Gastroesophageal sphincter (tissue), 4 donors: ENCODE results near the gene RGS9. TPM values are rescaled to one million over a fixed set of nuclear protein-coding genes. Genes with fewer than 3 reads are reported as not detected.

Experiments used
- ATAC-seq: fragments of 150-250 bp; one replicate; pipeline ENCODE4 v1.9.1; 2016; ENCODE audit warnings: mild to moderate bottlenecking, moderate library complexity
- H3K27ac ChIP-seq, 4 donors: fragments of 200-600 bp; sonication (generic) in 3 of 4; 1 replicate in 3 of 4; 2 replicates in 1 of 4; pipeline ENCODE4 v1.5.1; 2016 to 2019
- H3K27me3 ChIP-seq: fragments of 200-600 bp; sonication (generic); one replicate; pipeline ENCODE4 v1.5.1; 2019
- H3K36me3 ChIP-seq, 2 donors: fragments of 200-600 bp; sonication (generic); one replicate each; pipeline ENCODE4 v1.5.1; 2019; ENCODE audit warnings: control low read depth in 1 of 2
- H3K4me1 ChIP-seq, 3 donors: fragments of 200-600 bp; sonication (generic); 1 replicate in 2 of 3; 2 replicates in 1 of 3; pipeline ENCODE4 v1.5.1; 2016 to 2019; ENCODE audit warnings: control low read depth in 2 of 3
- H3K4me3 ChIP-seq, 2 donors: fragments of 200-600 bp; sonication (generic); one replicate each; pipeline ENCODE4 v1.5.1; 2019; ENCODE audit warnings: mild to moderate bottlenecking in 1 of 2, moderate library complexity in 1 of 2
- H3K9me3 ChIP-seq, 3 donors: fragments of 200-600 bp; sonication (generic); one replicate each; pipeline ENCODE4 v1.5.1; 2017 to 2019; ENCODE audit warnings: control low read depth in 2 of 3
- EP300 ChIP-seq: sonication (generic); formaldehyde crosslinking; IDR thresholded peaks from one replicate; pipeline ENCODE4 v1.6.1; 2017; ENCODE audit warnings: antibody characterized with exemption, mild to moderate bottlenecking
- POLR2A ChIP-seq, 2 donors: fragments of 450-650 bp; IDR thresholded peaks; one replicate each; pipeline ENCODE4 v1.6.1; 2017; ENCODE audit warnings: antibody characterized with exemption in 2 of 2, mild to moderate bottlenecking in 2 of 2, moderate library complexity in 1 of 2
- POLR2AphosphoS5 ChIP-seq: sonication (generic); formaldehyde crosslinking; IDR thresholded peaks from one replicate; pipeline ENCODE4 v1.6.1; 2017; ENCODE audit warnings: antibody characterized with exemption
- WGBS, 2 donors: methylation state at CpG; one replicate each; pipeline ENCODE4 v1.1.5; 2018; ENCODE audit warnings: low coverage in 1 of 2; 5-methylcytosine and 5-hydroxymethylcytosine counted together
- total RNA-seq, 4 donors: library from RNA; depleted of rRNA; stranded (reverse); fragments of >200 nt; gene quantifications; one replicate each; pipeline ENCODE4 v1.1.0, GENCODE V29; 2016
- TF ChIP-seq, protein P1 (sequence below), 4 experiments: fragments of 200-600 bp in 2 of 4; fragments of 450-650 bp in 2 of 4; sonication (generic) in 1 of 4; IDR thresholded peaks; one replicate each; pipeline ENCODE4 v1.5.1; 2017 to 2019; ENCODE audit warnings: antibody characterized with exemption in 4 of 4, mild to moderate bottlenecking in 2 of 4, moderate library complexity in 2 of 4

The RGS9 gene
- total RNA-seq, 4 donors from 2014 or later = 17.4 to 43.9 (median 40.8) TPM

DNA sequence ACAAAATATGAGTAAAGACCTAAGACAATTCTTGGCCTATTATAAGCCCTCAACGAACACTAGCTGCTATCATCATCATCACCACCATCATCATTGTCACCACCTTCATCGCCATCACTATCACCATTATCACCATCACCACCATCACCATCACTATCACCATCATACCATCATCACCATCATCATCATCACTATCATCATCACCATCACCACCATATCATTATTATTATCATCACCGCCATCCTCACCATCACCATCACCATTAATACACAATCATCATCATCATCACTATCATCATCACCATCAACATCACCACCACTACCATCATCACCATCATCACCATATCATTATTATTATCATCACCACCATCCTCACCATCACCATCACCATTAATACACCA is 82.5 kb downstream of the RGS9 start:
- Histone ChIP-seq H3K9me3 (no peaks in the 10 kb centered on the region), H3K36me3 (no peaks in the 10 kb centered on the region), H3K27me3 (peaks cover under 1% of the 10 kb centered on the region), H3K27ac (no peak overlapping the region), H3K4me3 (no peak overlapping the region), H3K4me1 (no peaks in the 10 kb centered on the region)
- TF ChIP-seq EP300 (no peak), POLR2A (IDR thresholded peaks at IDR 0.05) (no peak), POLR2AphosphoS5 (no peak)
- TF ChIP-seq, protein P1, sequence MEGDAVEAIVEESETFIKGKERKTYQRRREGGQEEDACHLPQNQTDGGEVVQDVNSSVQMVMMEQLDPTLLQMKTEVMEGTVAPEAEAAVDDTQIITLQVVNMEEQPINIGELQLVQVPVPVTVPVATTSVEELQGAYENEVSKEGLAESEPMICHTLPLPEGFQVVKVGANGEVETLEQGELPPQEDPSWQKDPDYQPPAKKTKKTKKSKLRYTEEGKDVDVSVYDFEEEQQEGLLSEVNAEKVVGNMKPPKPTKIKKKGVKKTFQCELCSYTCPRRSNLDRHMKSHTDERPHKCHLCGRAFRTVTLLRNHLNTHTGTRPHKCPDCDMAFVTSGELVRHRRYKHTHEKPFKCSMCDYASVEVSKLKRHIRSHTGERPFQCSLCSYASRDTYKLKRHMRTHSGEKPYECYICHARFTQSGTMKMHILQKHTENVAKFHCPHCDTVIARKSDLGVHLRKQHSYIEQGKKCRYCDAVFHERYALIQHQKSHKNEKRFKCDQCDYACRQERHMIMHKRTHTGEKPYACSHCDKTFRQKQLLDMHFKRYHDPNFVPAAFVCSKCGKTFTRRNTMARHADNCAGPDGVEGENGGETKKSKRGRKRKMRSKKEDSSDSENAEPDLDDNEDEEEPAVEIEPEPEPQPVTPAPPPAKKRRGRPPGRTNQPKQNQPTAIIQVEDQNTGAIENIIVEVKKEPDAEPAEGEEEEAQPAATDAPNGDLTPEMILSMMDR (IDR thresholded peaks at IDR 0.05) = no peak
- no peak for ATAC-seq
- 95 to 98% methylated on average over 3 of the region's 3 CpGs for WGBS, 2 donors

DNA sequence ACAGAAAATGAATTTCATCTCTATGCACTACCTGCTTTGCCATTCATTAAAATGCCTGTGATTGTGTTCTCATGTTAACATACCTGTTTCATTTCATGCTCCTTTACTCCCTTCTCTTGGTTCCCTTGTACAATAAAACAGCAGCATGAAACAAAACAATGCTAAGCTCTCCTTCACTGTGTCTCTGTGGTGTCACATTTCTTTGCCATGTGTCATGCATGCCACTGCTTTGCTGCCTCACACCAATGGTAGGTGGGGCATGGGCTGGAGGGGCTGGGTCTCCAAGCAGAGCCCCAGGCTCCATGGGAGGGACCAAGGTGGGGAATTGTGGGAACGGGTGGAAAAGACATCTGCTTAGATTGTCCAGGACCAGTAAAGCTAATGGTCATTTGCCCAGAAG is 83.6 kb downstream of the RGS9 start:
- Histone ChIP-seq H3K9me3 (no peaks in the 10 kb centered on the region), H3K4me3 (no peak overlapping the region), H3K36me3 (no peaks in the 10 kb centered on the region), H3K27ac (no peak overlapping the region), H3K27me3 (peaks cover 6% of the 10 kb centered on the region), H3K4me1 (no peaks in the 10 kb centered on the region)
- no peak for ATAC-seq
- 40 to 83% methylated on average over 1 of the region's 1 CpG for whole genome bisulfite sequencing, 2 donors
- TF ChIP-seq, protein P1 (IDR thresholded peaks at IDR 0.05) = no peak
- no peak for TF ChIP-seq POLR2A (IDR thresholded peaks at IDR 0.05)
- TF ChIP-seq POLR2AphosphoS5 = no peak
- TF ChIP-seq EP300 = no peak

DNA sequence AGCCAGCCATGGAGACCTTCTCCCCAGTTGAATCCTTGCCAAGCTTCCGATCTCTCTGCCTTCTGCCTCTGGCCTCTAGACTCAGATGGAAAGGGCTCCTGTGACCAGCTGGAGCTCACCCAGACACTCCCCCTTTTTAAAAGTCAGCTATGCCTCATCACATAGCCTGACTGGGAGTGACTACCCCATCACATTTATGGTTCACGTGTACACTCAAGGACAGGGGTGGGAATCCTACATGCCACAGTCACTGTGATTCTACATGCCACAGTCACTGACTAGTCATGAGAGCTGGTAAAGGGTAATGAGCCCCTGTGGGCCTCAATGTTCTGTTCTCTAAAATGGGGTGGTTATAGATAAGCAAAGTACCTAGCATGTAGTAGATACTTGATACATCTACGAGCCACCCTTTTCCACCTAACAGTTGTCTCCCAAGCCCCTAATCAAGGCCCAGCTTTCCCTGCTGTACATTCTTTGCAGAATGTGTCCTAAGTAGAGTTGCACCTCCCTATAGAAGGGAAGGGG is 85.1 kb downstream of the RGS9 start:
- ATAC-seq = no peak
- no peaks in the 10 kb centered on the region for H3K4me1 ChIP-seq

DNA sequence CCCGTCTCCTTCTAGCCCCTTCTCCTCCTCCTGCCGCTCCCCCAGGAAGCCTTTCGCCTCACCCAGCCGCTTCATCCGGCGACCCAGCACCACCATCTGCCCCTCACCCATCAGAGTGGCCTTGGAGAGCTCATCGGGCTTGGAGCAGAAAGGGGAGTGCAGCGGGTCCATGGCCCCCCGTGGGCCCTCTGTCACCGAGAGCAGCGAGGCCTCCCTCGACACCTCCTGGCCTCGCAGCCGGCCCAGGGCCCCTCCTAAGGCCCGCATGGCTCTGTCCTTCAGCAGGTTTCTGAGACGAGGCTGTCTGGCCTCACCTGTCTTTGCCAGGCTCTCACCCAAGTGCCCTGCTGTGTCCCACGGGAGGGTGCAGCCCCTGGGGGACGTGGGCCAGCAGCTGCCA is 87.9 kb downstream of the RGS9 start:
- ATAC-seq = no peak
- H3K9me3 ChIP-seq = no peaks in the 10 kb centered on the region
- no peaks in the 10 kb centered on the region for H3K36me3 ChIP-seq
- TF ChIP-seq, protein P1 (IDR thresholded peaks at IDR 0.05) = no peak
- TF ChIP-seq POLR2AphosphoS5 (no peak), EP300 (no peak), POLR2A (IDR thresholded peaks at IDR 0.05) (no peak)
- 96% methylated on average over 5 of the region's 18 CpGs; no CpG with 5 or more reads in 1 of the 2 donors for WGBS, 2 donors
- H3K4me1 ChIP-seq = peaks cover 0 to 10% (median 0%) of the 10 kb centered on the region in 3 donors
- H3K27me3 ChIP-seq = peaks cover 30% of the 10 kb centered on the region
- no peak overlapping the region for H3K4me3 ChIP-seq
- H3K27ac ChIP-seq = no peak overlapping the region

More for the DNA sequence above, 85.1 kb downstream of the RGS9 start:
- no peaks in the 10 kb centered on the region for H3K36me3 ChIP-seq
- H3K4me3 ChIP-seq = no peak overlapping the region
- H3K27me3 ChIP-seq = peaks cover 12% of the 10 kb centered on the region
- H3K27ac ChIP-seq = no peak overlapping the region
- 71 to 94% methylated on average over 2 of the region's 3 CpGs for WGBS, 2 donors
- no peaks in the 10 kb centered on the region for H3K9me3 ChIP-seq
- TF ChIP-seq POLR2A (IDR thresholded peaks at IDR 0.05) = no peak
- no peak for TF ChIP-seq EP300
- no peak for TF ChIP-seq POLR2AphosphoS5
- TF ChIP-seq, protein P1 (IDR thresholded peaks at IDR 0.05) = no peak

DNA sequence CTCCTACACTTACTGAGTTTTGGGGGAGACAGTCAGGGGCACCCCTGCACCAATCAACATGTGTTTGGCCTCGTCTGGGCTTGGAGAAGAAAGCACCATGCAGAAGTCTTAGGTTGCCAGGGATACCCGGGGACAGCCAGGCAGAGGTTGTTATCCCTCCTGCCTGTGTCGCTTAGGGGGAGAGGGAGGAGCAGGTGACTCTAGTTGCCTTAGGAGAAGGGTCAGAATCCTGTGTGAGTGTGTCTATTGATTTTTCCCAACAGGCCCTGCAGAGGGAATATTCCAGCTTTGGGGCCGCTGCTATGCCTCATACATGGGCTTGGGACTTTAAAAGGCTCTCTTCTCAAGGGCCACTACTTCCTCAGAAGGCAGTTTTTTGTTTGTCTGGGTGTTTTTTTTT is 89.1 kb downstream of the RGS9 start:
- TF ChIP-seq POLR2AphosphoS5 (no peak), EP300 (no peak), POLR2A (IDR thresholded peaks at IDR 0.05) (no peak)
- TF ChIP-seq, protein P1 (IDR thresholded peaks at IDR 0.05) = no peak
- H3K27me3 ChIP-seq = peaks cover 36% of the 10 kb centered on the region
- no peak overlapping the region for H3K4me3 ChIP-seq
- no peak overlapping the region for H3K27ac ChIP-seq
- no peak for ATAC-seq
- no peaks in the 10 kb centered on the region for H3K9me3 ChIP-seq
- WGBS, 2 donors = 75 to 92% methylated on average over 2 to 4 of the region's 4 CpGs
- H3K4me1 ChIP-seq = peaks cover 0 to 10% (median 0%) of the 10 kb centered on the region in 3 donors
- no peaks in the 10 kb centered on the region for H3K36me3 ChIP-seq
